ENCODE measurements around the gene TMEM125.

Gene TMEM125

GRCh38 chr1:43285269-43285990 lies 15.6 kb downstream of the TMEM125 start, which contains the start of gene C1orf210:
Gene C1orf210, minus strand, starts transcription at chr1:43285581. Its CDS starts 2,311 bp downstream, at chr1:43283270.
- Histone ChIP-seq H3K36me3 (no peaks in the 10 kb centered on the region), H3K4me2 (peak within 1 kb of the TSS in 6 of 11 experiments; percentile 8 to 29 (median 14); a peak in 4 of 22 replicates), H3K27ac (no peak within 1 kb of the TSS), H3K4me1 (peaks cover 0 to 11% (median 6%) of the 10 kb centered on the region in 10 experiments; a peak in 10 of 20 replicates), H4K20me1 (no peaks in the 10 kb centered on the region), H3K9me3 (replicated peaks in 1 of 11) (no peaks in the 10 kb centered on the region), H3K27me3 (no peaks in the 10 kb centered on the region), H3K4me3 (no peak within 1 kb of the TSS), H3K9ac (no peak within 1 kb of the TSS)
- TF ChIP-seq Cebpa-rat (IDR thresholded peaks at IDR 0.05), result no peak

- H3K27me3 ChIP-seq, result no peaks in the 10 kb centered on the region
- H3K9ac ChIP-seq, result no peak overlapping the region
- no peak overlapping the region for H3K4me3 ChIP-seq
- H3K4me2 ChIP-seq, result 0 out of 22 replicates have a peak overlapping the region, but pooled peaks of 1 of the 11 experiments have one; percentile 12
- H3K27ac ChIP-seq, result no peak overlapping the region
- no peaks in the 10 kb centered on the region for H3K36me3 ChIP-seq
- TF ChIP-seq Cebpa-rat (IDR thresholded peaks at IDR 0.05), result no peak
- H3K4me1 ChIP-seq, result peaks cover 0 to 11% (median 6%) of the 10 kb centered on the region in 10 experiments; a peak in 10 of 20 replicates
- H3K9me3 ChIP-seq (replicated peaks in 1 of 11), result no peaks in the 10 kb centered on the region
- no peaks in the 10 kb centered on the region for H4K20me1 ChIP-seq
Measured at GRCh38 chr1:43286115-43286514, 16.3 kb downstream of the TMEM125 start.

GRCh38 chr1:43286533-43286932 lies 16.8 kb downstream of the TMEM125 start:
- Histone ChIP-seq H3K4me2 (0 out of 22 replicates have a peak overlapping the region, but pooled peaks of 2 of the 11 experiments have one; percentile 7 to 12), H3K27ac (no peak overlapping the region), H3K4me1 (peaks cover 0 to 11% (median 6%) of the 10 kb centered on the region in 10 experiments; a peak in 10 of 20 replicates), H3K9me3 (replicated peaks in 1 of 11) (no peaks in the 10 kb centered on the region), H3K9ac (no peak overlapping the region), H4K20me1 (no peaks in the 10 kb centered on the region), H3K4me3 (no peak overlapping the region), H3K27me3 (no peaks in the 10 kb centered on the region), H3K36me3 (no peaks in the 10 kb centered on the region)
- TF ChIP-seq Cebpa-rat (IDR thresholded peaks at IDR 0.05), result peak in 2 of 11 experiments; percentile 5 to 55; a peak in 2 of 22 replicates

- no peak overlapping the region for H3K4me3 ChIP-seq
- no peaks in the 10 kb centered on the region for H3K9me3 ChIP-seq (replicated peaks in 1 of 11)
- peaks cover 8 to 23% (median 13%) of the 10 kb centered on the region in 10 experiments; a peak in 18 of 20 replicates for H3K4me1 ChIP-seq
- no peak overlapping the region for H3K4me2 ChIP-seq
- H4K20me1 ChIP-seq, result no peaks in the 10 kb centered on the region
- H3K27ac ChIP-seq, result no peak overlapping the region
- no peak for TF ChIP-seq Cebpa-rat (IDR thresholded peaks at IDR 0.05)
- H3K27me3 ChIP-seq, result no peaks in the 10 kb centered on the region
- H3K36me3 ChIP-seq, result no peaks in the 10 kb centered on the region
- H3K9ac ChIP-seq, result no peak overlapping the region
Measured at GRCh38 chr1:43288058-43288784, 18.4 kb downstream of the TMEM125 start.

- Histone ChIP-seq H3K4me3 (no peak overlapping the region), H3K4me2 (no peak overlapping the region), H4K20me1 (no peaks in the 10 kb centered on the region), H3K9me3 (replicated peaks in 1 of 11) (no peaks in the 10 kb centered on the region), H3K27ac (no peak overlapping the region), H3K9ac (no peak overlapping the region), H3K27me3 (no peaks in the 10 kb centered on the region), H3K36me3 (no peaks in the 10 kb centered on the region), H3K4me1 (peaks cover 8 to 23% (median 17%) of the 10 kb centered on the region in 10 experiments; a peak in 19 of 20 replicates)
- TF ChIP-seq Cebpa-rat (IDR thresholded peaks at IDR 0.05), result no peak
Measured at GRCh38 chr1:43288785-43289706, 19.3 kb downstream of the TMEM125 start.

- Histone ChIP-seq H3K27ac (no peak overlapping the region), H3K27me3 (no peaks in the 10 kb centered on the region), H3K9me3 (replicated peaks in 1 of 11) (no peaks in the 10 kb centered on the region), H3K36me3 (no peaks in the 10 kb centered on the region), H3K9ac (no peak overlapping the region), H3K4me2 (peak overlapping the region in 5 of 11 experiments; percentile 4 to 32 (median 13); a peak in 4 of 22 replicates), H3K4me1 (peaks cover 8 to 41% (median 22%) of the 10 kb centered on the region in 10 experiments; a peak in 19 of 20 replicates), H3K4me3 (no peak overlapping the region), H4K20me1 (no peaks in the 10 kb centered on the region)
- TF ChIP-seq Cebpa-rat (IDR thresholded peaks at IDR 0.05), result no peak
Measured at GRCh38 chr1:43292216-43292615, 22.4 kb downstream of the TMEM125 start.

GRCh38 chr1:43292679-43293078 lies 22.9 kb downstream of the TMEM125 start:
- Histone ChIP-seq H3K9me3 (replicated peaks in 1 of 11) (no peaks in the 10 kb centered on the region), H3K4me3 (no peak overlapping the region), H3K27ac (no peak overlapping the region; a peak in 1 of 22 replicates), H3K36me3 (no peaks in the 10 kb centered on the region), H3K27me3 (no peaks in the 10 kb centered on the region), H3K9ac (no peak overlapping the region), H4K20me1 (no peaks in the 10 kb centered on the region), H3K4me2 (peak overlapping the region in 7 of 11 experiments; percentile 4 to 32 (median 13); a peak in 6 of 22 replicates), H3K4me1 (peaks cover 8 to 41% (median 22%) of the 10 kb centered on the region in 10 experiments; a peak in 19 of 20 replicates)
- TF ChIP-seq Cebpa-rat (IDR thresholded peaks at IDR 0.05), result no peak

- TF ChIP-seq Cebpa-rat (IDR thresholded peaks at IDR 0.05), result no peak
- H3K36me3 ChIP-seq, result no peaks in the 10 kb centered on the region
Measured at GRCh38 chr1:43293176-43293575, 23.4 kb downstream of the TMEM125 start.

More at GRCh38 chr1:43293176-43293575, 23.4 kb downstream of the TMEM125 start:
- Histone ChIP-seq H3K4me3 (no peak overlapping the region), H3K27me3 (no peaks in the 10 kb centered on the region), H3K4me1 (peaks cover 8 to 41% (median 22%) of the 10 kb centered on the region in 10 experiments; a peak in 19 of 20 replicates), H3K27ac (no peak overlapping the region; a peak in 1 of 22 replicates), H3K4me2 (peak overlapping the region in 7 of 11 experiments; percentile 4 to 32 (median 13); a peak in 5 of 22 replicates), H3K9ac (no peak overlapping the region), H4K20me1 (no peaks in the 10 kb centered on the region), H3K9me3 (replicated peaks in 1 of 11) (no peaks in the 10 kb centered on the region)

Data from BLaER1 treated with 17β-estradiol and CSF1 and Interleukin-3, amounts not matched to agents 10 nM and 100 nM (cell line).